HepG2 (cell line): ENCODE data around the gene TADA2B.

ENCODE experiments used
- CEBPZ ChIP-seq: IDR thresholded peaks from 2 replicates; pipeline ENCODE4 v1.6.1; 2012; ENCODE audit warnings: low read length, improper control_type of control experiment
- CTCF ChIP-seq: sonication (generic); formaldehyde crosslinking; IDR thresholded peaks from 2 replicates; pipeline ENCODE4 v1.5.0; 2020; ENCODE audit warnings: mild to moderate bottlenecking, missing genetic modification reagents, moderate library complexity
- GLI4 ChIP-seq: sonication (generic); formaldehyde crosslinking; IDR thresholded peaks from 2 replicates; pipeline ENCODE4 v1.5.1; 2020; ENCODE audit warnings: missing genetic modification reagents, mild to moderate bottlenecking, moderate library complexity, borderline replicate concordance
- NFRKB ChIP-seq: fragments of 450-650 bp; IDR thresholded peaks from 2 replicates; pipeline ENCODE4 v1.6.1; 2017
- NR2F6 ChIP-seq, 2 experiments: IDR thresholded peaks; 2 replicates each; pipeline ENCODE4 v1.6.1; 2016; ENCODE audit warnings: antibody characterized with exemption in 1 of 2, mild to moderate bottlenecking in 1 of 2
- UBTF ChIP-seq: sonication (generic); formaldehyde crosslinking; IDR thresholded peaks from 2 replicates; pipeline ENCODE4 v1.4.0; 2020; ENCODE audit warnings: mild to moderate bottlenecking, missing genetic modification reagents
- ZFX ChIP-seq: sonication (generic); formaldehyde crosslinking; IDR thresholded peaks from 2 replicates; pipeline ENCODE4 v1.4.0; 2020; ENCODE audit warnings: mild to moderate bottlenecking, low read depth, missing genetic modification reagents, moderate library complexity
- ZSCAN30 ChIP-seq: sonication (generic); formaldehyde crosslinking; IDR thresholded peaks from 2 replicates; pipeline ENCODE4 v1.5.0; 2020; ENCODE audit warnings: mild to moderate bottlenecking, missing genetic modification reagents

GRCh38 chr4:7031558-7032449 is 11.4 kb upstream of the TADA2B start:
- TF ChIP-seq NFRKB (no peak), CTCF (no peak), CEBPZ (no peak), NR2F6 (IDR thresholded peaks at IDR 0.05) (no peak), NR2F6 (CRISPR knock-in tag; IDR thresholded peaks at IDR 0.05) (no peak), GLI4 (CRISPR knock-in tag) (no peak), ZSCAN30 (no peak), ZFX (CRISPR knock-in tag) (no peak), UBTF (no peak)
